H1 (cell line): Measurements from ENCODE around the gene TSR1. TPM values are rescaled to one million over a fixed set of nuclear protein-coding genes. Genes with fewer than 3 reads are reported as not detected.

Source experiments
- CTCF ChIA-PET: fragments of 300-600 bp; sonication (Branson Sonifier 250); formaldehyde crosslinking; loops from one replicate; lab custom pipeline; 2021; ENCODE audit not compliant: partially characterized antibody; lab: Charles Lee
- POLR2A ChIA-PET: fragments of 300-600 bp; sonication (Branson Sonifier 250); formaldehyde crosslinking; loops from one replicate; lab custom pipeline; 2021; ENCODE audit warnings: inconsistent platforms; ENCODE audit not compliant: partially characterized antibody; lab: Charles Lee
- DNase-seq, 2 experiments: peaks; one replicate each; pipeline versions ENCODE4 v3.0.0 to v3.0.0-alpha.2; 2010 to 2022; ENCODE audit warnings: low spot score in 2 of 2, low read depth in 1 of 2, mixed read lengths in 1 of 2
- FAIRE-seq: peaks from 2 replicates; lab custom pipeline; 2011; peaks lifted over from hg19 to GRCh38; lab: Jason Lieb, UNC
- H2AFZ ChIP-seq: 2 replicates; pipeline ENCODE4 v1.8.1; 2012; ENCODE audit warnings: low read length, inconsistent platforms
- H2AK5ac ChIP-seq: 2 replicates; pipeline ENCODE4 v1.6.1; 2013; ENCODE audit warnings: low read depth, low read length
- H2BK120ac ChIP-seq: replicated peaks from 2 replicates; pipeline ENCODE3; 2013; ENCODE audit warnings: low read depth, low read length, inconsistent platforms
- H2BK12ac ChIP-seq: 2 replicates; pipeline ENCODE4 v1.6.1; 2013; ENCODE audit warnings: low read depth, low read length
- H2BK15ac ChIP-seq: 2 replicates; pipeline ENCODE4 v1.6.1; 2013; ENCODE audit warnings: low read length
- H2BK20ac ChIP-seq: 2 replicates; pipeline ENCODE4 v1.6.1; 2013; ENCODE audit warnings: low read length
- H2BK5ac ChIP-seq: 2 replicates; pipeline ENCODE4 v1.6.1; 2013; ENCODE audit warnings: low read depth, low read length
- H3K14ac ChIP-seq: 2 replicates; pipeline ENCODE4 v1.6.1; 2013; ENCODE audit warnings: inconsistent platforms; ENCODE audit not compliant: insufficient read length
- H3K18ac ChIP-seq: 2 replicates; pipeline ENCODE4 v1.6.1; 2013; ENCODE audit warnings: low read length; ENCODE audit errors: extremely low read depth
- H3K23ac ChIP-seq: 2 replicates; pipeline ENCODE4 v1.6.1; 2013; ENCODE audit warnings: inconsistent platforms; ENCODE audit not compliant: insufficient read length
- H3K23me2 ChIP-seq: 2 replicates; pipeline ENCODE4 v1.6.1; 2013; ENCODE audit warnings: low read depth, low read length
- H3K27ac ChIP-seq: 2 replicates; pipeline ENCODE4 v1.6.1; 2011; ENCODE audit warnings: low read depth, low read length, inconsistent platforms
- H3K27me3 ChIP-seq, 4 experiments: replicated peaks in 1 of 4; 1 replicate in 1 of 4; 2 replicates in 3 of 4; pipeline versions ENCODE4 v1.6.1 to v1.8.1; 2011 to 2013; ENCODE audit warnings: low read length in 3 of 4, mild to moderate bottlenecking in 3 of 4, inconsistent platforms in 2 of 4, mixed read lengths in 2 of 4, moderate library complexity in 1 of 4; ENCODE audit not compliant: control insufficient read depth in 3 of 4, insufficient read depth in 3 of 4; ENCODE audit errors: extremely low read depth in 1 of 4
- H3K36me3 ChIP-seq, 4 experiments: 2 replicates each; pipeline versions ENCODE4 v1.6.1 to v1.8.1; 2011 to 2013; ENCODE audit warnings: mild to moderate bottlenecking in 4 of 4, low read length in 3 of 4, moderate library complexity in 2 of 4, control low read depth in 1 of 4, inconsistent platforms in 1 of 4; ENCODE audit not compliant: insufficient read depth in 4 of 4, control insufficient read depth in 2 of 4
- H3K4ac ChIP-seq: replicated peaks from 2 replicates; pipeline ENCODE3; 2013; ENCODE audit warnings: low read length, low read depth, mixed read lengths, inconsistent platforms; ENCODE audit not compliant: insufficient read length
- H3K4me1 ChIP-seq, 4 experiments: replicated peaks in 1 of 4; 1 replicate in 1 of 4; 2 replicates in 3 of 4; pipeline versions ENCODE4 v1.6.1 to v1.8.1; 2011 to 2013; ENCODE audit warnings: low read length in 3 of 4, inconsistent platforms in 2 of 4, mixed read lengths in 1 of 4; ENCODE audit not compliant: insufficient read depth in 4 of 4, control insufficient read depth in 3 of 4
- H3K4me2 ChIP-seq, 2 experiments: 2 replicates each; pipeline versions ENCODE4 v1.6.1 to v1.8.1; 2011 to 2013; ENCODE audit warnings: low read depth in 2 of 2, low read length in 2 of 2, control low read depth in 1 of 2, inconsistent platforms in 1 of 2, mild to moderate bottlenecking in 1 of 2; ENCODE audit not compliant: insufficient read depth in 1 of 2
- H3K4me3 ChIP-seq, 4 experiments: fragments of 200-600, 300-600 bp in 1 of 4; sonication (generic), shearing (Covaris generic), sonication (Bioruptor Twin) in 1 of 4; 2 replicates each; pipeline versions ENCODE4 v1.5.1 to v1.8.1; 2011 to 2016; ENCODE audit warnings: low read length in 4 of 4, low read depth in 3 of 4, control low read depth in 2 of 4, inconsistent platforms in 2 of 4, mild to moderate bottlenecking in 2 of 4, mixed read lengths in 1 of 4, moderate library complexity in 1 of 4; ENCODE audit not compliant: insufficient read depth in 2 of 4; ENCODE audit errors: extremely low read depth in 1 of 4
- H3K56ac ChIP-seq: replicated peaks from 2 replicates; pipeline ENCODE3; 2013; ENCODE audit warnings: low read depth, mild to moderate bottlenecking, mixed read lengths, low read length, inconsistent platforms; ENCODE audit not compliant: insufficient read length
- H3K79me1 ChIP-seq: 2 replicates; pipeline ENCODE4 v1.6.1; 2013; ENCODE audit warnings: low read depth, low read length, control low read depth
- H3K79me2 ChIP-seq, 2 experiments: 2 replicates each; pipeline versions ENCODE4 v1.6.1 to v1.8.1; 2012 to 2013; ENCODE audit warnings: low read length in 2 of 2, mild to moderate bottlenecking in 2 of 2, inconsistent platforms in 1 of 2; ENCODE audit not compliant: insufficient read depth in 2 of 2, control insufficient read depth in 1 of 2
- H3K9ac ChIP-seq, 4 experiments: replicated peaks in 1 of 4; 1 replicate in 1 of 4; 2 replicates in 3 of 4; pipeline versions ENCODE4 v1.6.1 to v1.8.1; 2011 to 2013; ENCODE audit warnings: low read depth in 3 of 4, low read length in 3 of 4, control low read depth in 2 of 4, mild to moderate bottlenecking in 2 of 4, moderate library complexity in 2 of 4, inconsistent platforms in 1 of 4; ENCODE audit errors: extremely low read depth in 1 of 4
- H3K9me3 ChIP-seq, 2 experiments: 2 replicates each; pipeline versions ENCODE4 v1.6.1 to v1.8.1; 2012 to 2013; ENCODE audit warnings: mild to moderate bottlenecking in 2 of 2, moderate library complexity in 2 of 2, control low read depth in 1 of 2, inconsistent platforms in 1 of 2, low read depth in 1 of 2, low read length in 1 of 2, mixed read lengths in 1 of 2; ENCODE audit not compliant: insufficient read depth in 2 of 2
- H4K20me1 ChIP-seq, 2 experiments: replicated peaks in 1 of 2; 2 replicates each; pipeline versions ENCODE3 to v1.8.1; 2011 to 2013; ENCODE audit warnings: inconsistent platforms in 2 of 2, low read length in 2 of 2, mild to moderate bottlenecking in 1 of 2; ENCODE audit not compliant: insufficient read depth in 2 of 2, control insufficient read depth in 1 of 2
- H4K5ac ChIP-seq: 2 replicates; pipeline ENCODE4 v1.6.1; 2013; ENCODE audit warnings: low read length, low read depth, mixed read lengths, inconsistent platforms; ENCODE audit not compliant: insufficient read length
- H4K8ac ChIP-seq: 2 replicates; pipeline ENCODE4 v1.8.0; 2013; ENCODE audit warnings: mild to moderate bottlenecking, moderate library complexity, low read length, inconsistent platforms; ENCODE audit not compliant: insufficient read depth; ENCODE audit errors: extremely low read depth
- H4K91ac ChIP-seq: replicated peaks from 2 replicates; pipeline ENCODE3; 2013; ENCODE audit warnings: low read length, mixed read lengths, inconsistent platforms; ENCODE audit not compliant: insufficient read length
- TAF7 ChIP-seq: optimal IDR thresholded peaks from 2 replicates; pipeline ENCODE3; 2011; ENCODE audit warnings: low read depth, mild to moderate bottlenecking, inconsistent platforms, low read length, moderate library complexity, borderline replicate concordance
- WGBS, 2 experiments: shearing (Covaris generic) in 1 of 2; methylation state at CpG; one replicate each; pipeline versions ENCODE4 v1.1.6 to v1.1.7; 2013 to 2015; ENCODE audit warnings: low lambda C conversion rate in 2 of 2, mixed read lengths in 2 of 2, inconsistent platforms in 1 of 2, low coverage in 1 of 2, missing lambda C conversion rate in 1 of 2; ENCODE audit not compliant: insufficient replicate concordance in 2 of 2, insufficient coverage in 1 of 2, insufficient read length in 1 of 2; ENCODE audit errors: extremely low coverage in 1 of 2, missing lambda C conversion rate in 1 of 2; 5-methylcytosine and 5-hydroxymethylcytosine counted together
- polyA plus RNA-seq, 7 experiments: library from polyadenylated mRNA; depleted of rRNA in 3 of 7; stranded (reverse) in 5 of 7; unstranded in 2 of 7; fragments of >200 nt in 5 of 7; fragments of 200-250 nt in 2 of 7; gene quantifications; 1 replicate in 5 of 7; 2 replicates in 1 of 7; 4 replicates in 1 of 7; pipeline versions ENCODE4 v1.2.1 to v1.2.3, GENCODE V29; 2011 to 2013; ENCODE audit warnings: missing spikeins in 2 of 7, mixed read lengths in 2 of 7
- total RNA-seq: library from RNA; stranded (reverse); fragmentation: NEBNext Ultra II Directional; extraction: Animal tissue kit (Norgen Biotek cat#: 25700); gene quantifications from 2 replicates; pipeline ENCODE4 v1.2.1, GENCODE V29; 2021
- TF ChIP-seq, protein P1 (sequence below): IDR thresholded peaks from 2 replicates; pipeline ENCODE4 v1.6.1; 2011; ENCODE audit warnings: low read depth, mild to moderate bottlenecking, low read length; ENCODE audit not compliant: insufficient read depth

Gene TSR1
- total and polyA plus RNA-seq, 2 of the 8 experiments (the other 6 are each of a cell fraction or from before 2014, with no cell fraction given): 14.5 to 69.7 TPM

- H2AK5ac ChIP-seq: no peak overlapping the region
- WGBS, 2 experiments: 86% methylated on average over 18 of the region's 22 CpGs; no CpG with 5 or more reads in 1 of the 2 experiments
- no peak overlapping the region for H2BK12ac ChIP-seq
- no peaks in the 10 kb centered on the region for H3K79me1 ChIP-seq
- H2AFZ ChIP-seq: no peak overlapping the region
- no peak overlapping the region for H4K5ac ChIP-seq
- no peaks in the 10 kb centered on the region for H3K9me3 ChIP-seq
- H2BK20ac ChIP-seq: no peak overlapping the region
- no peak for TF ChIP-seq TAF7
- TF ChIP-seq, protein P1, sequence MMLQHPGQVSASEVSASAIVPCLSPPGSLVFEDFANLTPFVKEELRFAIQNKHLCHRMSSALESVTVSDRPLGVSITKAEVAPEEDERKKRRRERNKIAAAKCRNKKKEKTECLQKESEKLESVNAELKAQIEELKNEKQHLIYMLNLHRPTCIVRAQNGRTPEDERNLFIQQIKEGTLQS: no peak
- H4K91ac ChIP-seq: no peak overlapping the region
- H3K9ac ChIP-seq: no peak overlapping the region
- ChIA-PET CTCF (interaction anchor here (0.7 to 11.8 kb wide), 8 partner anchors 14 to 48 kb away, joined by 3 to 216 read pairs (median 8); partner anchors contain the start of genes SGSM2 and TSR1), POLR2A (interaction anchor here (0.9 to 15.4 kb wide), 8 partner anchors 11 to 35 kb away, joined by 3 to 193 read pairs (median 6); partner anchors contain the start of gene MNT)
- H3K36me3 ChIP-seq: peaks cover 0 to 8% (median 5%) of the 10 kb centered on the region in 4 experiments; a peak in 3 of 8 replicates
- H3K18ac ChIP-seq: no peak overlapping the region; the same call in 1 of the 2 replicates
- no peak for DNase-seq
- no peak overlapping the region for H3K4me2 ChIP-seq
- H3K4me1 ChIP-seq: peaks cover 0 to 15% (median 7%) of the 10 kb centered on the region in 4 experiments; a peak in 5 of 7 replicates
- H4K20me1 ChIP-seq: peaks cover 4 to 9% of the 10 kb centered on the region in 2 experiments
- H2BK15ac ChIP-seq: no peak overlapping the region
- H3K56ac ChIP-seq: no peak overlapping the region
- no peak overlapping the region for H3K4ac ChIP-seq
- H3K4me3 ChIP-seq: no peak overlapping the region
- no peak overlapping the region for H2BK120ac ChIP-seq
- no peak overlapping the region for H3K27ac ChIP-seq
- H3K23ac ChIP-seq: no peak overlapping the region
- H3K27me3 ChIP-seq: no peaks in the 10 kb centered on the region
- H3K23me2 ChIP-seq: no peaks in the 10 kb centered on the region
- H4K8ac ChIP-seq: no peak overlapping the region; the same call in 1 of the 2 replicates
- no peak for FAIRE-seq
- H3K79me2 ChIP-seq: 0 out of 4 replicates have a peak, but pooled peaks cover 0 to 2% of the 10 kb centered on the region in 2 experiments
- no peak overlapping the region for H2BK5ac ChIP-seq
- H3K14ac ChIP-seq: no peak overlapping the region
Measured at GRCh38 chr17:2384439-2385127, 48.3 kb upstream of the TSR1 start.
